Neuron (in vitro differentiated cells): Measurements from ENCODE around the gene PCDHB5.
A peak's percentile ranks its signal among the peaks of the same experiment; 100 is the strongest.
"Not testable (repeated sequence)": the region's sequence is repeated elsewhere in the genome, so short reads cannot be mapped to it uniquely, and the experiment has no call there.

Experiments used
- H2AFZ ChIP-seq: one replicate; pipeline ENCODE4 v1.6.1; 2013; ENCODE audit warnings: low read depth, mild to moderate bottlenecking, inconsistent platforms, low read length, moderate library complexity
- H3K27me3 ChIP-seq: one replicate; pipeline ENCODE4 v1.6.1; 2013; ENCODE audit warnings: low read length; ENCODE audit not compliant: insufficient read depth
- H3K36me3 ChIP-seq: one replicate; pipeline ENCODE4 v1.6.1; 2013; ENCODE audit warnings: low read length; ENCODE audit not compliant: insufficient read depth
- H3K4me1 ChIP-seq: one replicate; pipeline ENCODE4 v1.6.1; 2013; ENCODE audit warnings: low read length; ENCODE audit not compliant: insufficient read depth
- H3K4me3 ChIP-seq: 2 replicates; pipeline ENCODE4 v1.5.1; 2013; ENCODE audit warnings: mild to moderate bottlenecking, low read length, moderate library complexity
- H3K9me3 ChIP-seq: one replicate; pipeline ENCODE4 v1.6.1; 2013; ENCODE audit warnings: low read length

The PCDHB5 gene

DNA sequence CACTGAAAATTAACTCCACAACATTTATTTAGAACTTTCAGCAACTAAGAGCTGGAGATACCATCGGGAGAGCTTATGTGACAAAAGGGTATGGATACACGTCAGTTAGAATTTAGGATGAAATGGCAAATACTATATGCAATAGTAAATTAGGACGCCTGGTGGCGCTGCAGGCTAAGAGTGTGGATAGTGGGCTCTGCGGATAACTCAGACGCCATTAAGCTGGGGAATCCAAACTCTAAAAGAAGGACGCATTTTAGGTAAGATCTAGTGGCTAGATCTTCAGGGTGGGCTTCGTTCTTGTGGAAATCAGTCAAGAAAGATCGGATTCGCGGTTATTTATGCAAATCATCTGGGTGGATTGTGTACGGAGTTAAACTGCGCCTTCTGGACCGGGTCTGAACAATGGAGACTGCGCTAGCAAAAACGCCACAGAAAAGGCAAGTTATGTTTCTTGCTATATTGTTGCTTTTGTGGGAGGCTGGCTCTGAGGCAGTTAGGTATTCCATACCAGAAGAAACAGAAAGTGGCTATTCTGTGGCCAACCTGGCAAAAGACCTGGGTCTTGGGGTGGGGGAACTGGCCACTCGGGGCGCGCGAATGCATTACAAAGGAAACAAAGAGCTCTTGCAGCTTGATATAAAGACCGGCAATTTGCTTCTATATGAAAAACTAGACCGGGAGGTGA lies at the start of gene PCDHB5:
Gene PCDHB5, plus strand, starts transcription at position 177 of the 688 bp plus-strand sequence. Its CDS starts 229 bp downstream, at position 406.
- peak within 1 kb of the TSS; percentile 40 for H3K4me3 ChIP-seq
- H2AFZ ChIP-seq: no peak within 1 kb of the TSS
- no peaks in the 10 kb centered on the region for H3K4me1 ChIP-seq
- peaks cover 3% of the 10 kb centered on the region for H3K36me3 ChIP-seq
- no peaks in the 10 kb centered on the region for H3K27me3 ChIP-seq
- H3K9me3 ChIP-seq: peaks cover 14% of the 10 kb centered on the region

- Histone ChIP-seq H3K27me3 (no peaks in the 10 kb centered on the region), H3K36me3 (peaks cover 25% of the 10 kb centered on the region), H3K4me1 (peaks cover 3% of the 10 kb centered on the region), H3K9me3 (peaks cover 24% of the 10 kb centered on the region), H3K4me3 (peak within 1 kb of the TSS; percentile 68), H2AFZ (peak within 1 kb of the TSS; percentile 87)
Measured at GRCh38 chr5:141094481-141095262, 40.3 kb upstream of the PCDHB5 start, which contains the start of gene PCDHB2. Gene PCDHB2, plus strand, starts transcription at chr5:141094615. Its CDS starts 176 bp downstream, at chr5:141094791.

GRCh38 chr5:141095263-141095641 lies 39.8 kb upstream of the PCDHB5 start:
- peaks cover 28% of the 10 kb centered on the region for H3K9me3 ChIP-seq
- peak overlapping the region; percentile 68 for H3K4me3 ChIP-seq
- H3K4me1 ChIP-seq: peaks cover 3% of the 10 kb centered on the region
- H2AFZ ChIP-seq: peak overlapping the region; percentile 87
- H3K27me3 ChIP-seq: no peaks in the 10 kb centered on the region
- peaks cover 29% of the 10 kb centered on the region for H3K36me3 ChIP-seq

DNA sequence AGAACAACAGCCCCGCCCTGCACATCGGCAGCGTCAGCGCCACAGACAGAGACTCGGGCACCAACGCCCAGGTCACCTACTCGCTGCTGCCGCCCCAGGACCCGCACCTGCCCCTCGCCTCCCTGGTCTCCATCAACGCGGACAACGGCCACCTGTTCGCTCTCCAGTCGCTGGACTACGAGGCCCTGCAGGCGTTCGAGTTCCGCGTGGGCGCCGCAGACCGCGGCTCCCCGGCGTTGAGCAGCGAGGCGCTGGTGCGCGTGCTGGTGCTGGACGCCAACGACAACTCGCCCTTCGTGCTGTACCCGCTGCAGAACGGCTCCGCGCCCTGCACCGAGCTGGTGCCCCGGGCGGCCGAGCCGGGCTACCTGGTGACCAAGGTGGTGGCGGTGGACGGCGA lies 38.8 kb upstream of the PCDHB5 start:
- H3K9me3 ChIP-seq: peaks cover 37% of the 10 kb centered on the region
- H3K27me3 ChIP-seq, H3K4me3 ChIP-seq, H3K4me1 ChIP-seq, H2AFZ ChIP-seq: not testable (repeated sequence)
- H3K36me3 ChIP-seq: peaks cover 38% of the 10 kb centered on the region

- H3K4me1 ChIP-seq, H2AFZ ChIP-seq, H3K27me3 ChIP-seq, H3K4me3 ChIP-seq: not testable (repeated sequence)
- Histone ChIP-seq H3K9me3 (peaks cover 41% of the 10 kb centered on the region), H3K36me3 (peaks cover 41% of the 10 kb centered on the region)
Measured at GRCh38 chr5:141096586-141096985, 38.4 kb upstream of the PCDHB5 start.

DNA sequence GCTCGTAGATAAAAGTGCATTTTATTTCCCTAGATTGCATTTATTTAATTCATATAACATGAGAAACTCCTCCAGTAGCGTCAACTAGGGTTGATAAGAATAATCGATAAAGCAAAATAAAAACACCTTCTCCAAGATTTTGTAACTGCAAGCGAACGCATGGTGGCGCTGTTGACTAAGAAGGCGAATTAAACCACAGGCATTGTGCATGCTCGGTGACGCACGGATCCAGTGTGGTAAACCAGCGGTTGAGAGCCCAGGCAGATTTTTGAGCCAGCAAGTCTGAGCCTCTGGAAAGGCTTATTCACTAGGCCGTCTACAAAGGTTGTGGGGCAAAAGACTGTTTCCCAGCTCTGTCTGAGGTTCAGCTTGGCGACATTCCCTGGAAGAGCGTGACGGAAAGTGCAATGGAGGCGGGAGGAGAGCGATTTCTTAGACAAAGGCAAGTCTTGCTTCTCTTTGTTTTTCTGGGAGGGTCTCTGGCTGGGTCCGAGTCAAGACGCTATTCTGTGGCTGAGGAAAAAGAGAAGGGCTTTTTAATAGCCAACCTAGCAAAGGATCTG lies 34.7 kb upstream of the PCDHB5 start, which contains the start of gene PCDHB3:
Gene PCDHB3, plus strand, starts transcription at position 231 of the 563 bp plus-strand sequence. Its CDS starts 177 bp downstream, at position 408.
- peaks cover 43% of the 10 kb centered on the region for H3K9me3 ChIP-seq
- H3K27me3 ChIP-seq: no peaks in the 10 kb centered on the region
- H3K4me3 ChIP-seq: no peak within 1 kb of the TSS
- H3K36me3 ChIP-seq: peaks cover 46% of the 10 kb centered on the region
- H2AFZ ChIP-seq: no peak within 1 kb of the TSS
- no peaks in the 10 kb centered on the region for H3K4me1 ChIP-seq

GRCh38 chr5:141101059-141101458 lies 33.9 kb upstream of the PCDHB5 start:
- peaks cover 42% of the 10 kb centered on the region for H3K36me3 ChIP-seq
- peaks cover 37% of the 10 kb centered on the region for H3K9me3 ChIP-seq
- H3K27me3 ChIP-seq: no peaks in the 10 kb centered on the region
- H3K4me3 ChIP-seq: no peak overlapping the region
- H2AFZ ChIP-seq: no peak overlapping the region
- H3K4me1 ChIP-seq: no peaks in the 10 kb centered on the region

GRCh38 chr5:141102070-141102469 lies 32.9 kb upstream of the PCDHB5 start:
- Histone ChIP-seq H3K9me3 (peaks cover 35% of the 10 kb centered on the region), H3K36me3 (peaks cover 39% of the 10 kb centered on the region)

DNA sequence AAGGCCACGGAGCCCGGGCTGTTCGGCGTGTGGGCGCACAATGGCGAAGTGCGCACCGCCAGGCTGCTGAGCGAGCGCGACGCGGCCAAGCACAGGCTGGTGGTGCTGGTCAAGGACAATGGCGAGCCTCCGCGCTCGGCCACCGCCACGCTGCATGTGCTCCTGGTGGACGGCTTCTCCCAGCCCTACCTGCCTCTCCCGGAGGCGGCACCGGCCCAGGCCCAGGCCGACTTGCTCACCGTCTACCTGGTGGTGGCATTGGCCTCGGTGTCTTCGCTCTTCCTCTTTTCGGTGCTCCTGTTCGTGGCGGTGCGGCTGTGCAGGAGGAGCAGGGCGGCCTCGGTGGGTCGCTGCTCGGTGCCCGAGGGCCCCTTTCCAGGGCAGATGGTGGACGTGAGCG lies 32.5 kb upstream of the PCDHB5 start:
- Histone ChIP-seq H3K9me3 (peaks cover 36% of the 10 kb centered on the region), H3K36me3 (peaks cover 35% of the 10 kb centered on the region)
- not testable (repeated sequence) for H3K4me1 ChIP-seq, H2AFZ ChIP-seq, H3K4me3 ChIP-seq, H3K27me3 ChIP-seq

More at GRCh38 chr5:141102070-141102469, 32.9 kb upstream of the PCDHB5 start:
- H3K4me3 ChIP-seq, H2AFZ ChIP-seq, H3K27me3 ChIP-seq, H3K4me1 ChIP-seq: not testable (repeated sequence)

- H3K4me1 ChIP-seq: no peaks in the 10 kb centered on the region
- no peak overlapping the region for H3K4me3 ChIP-seq
- no peak overlapping the region for H2AFZ ChIP-seq
- H3K27me3 ChIP-seq: no peaks in the 10 kb centered on the region
- H3K9me3 ChIP-seq: peaks cover 20% of the 10 kb centered on the region
- peaks cover 16% of the 10 kb centered on the region for H3K36me3 ChIP-seq
Measured at GRCh38 chr5:141105350-141105749, 29.7 kb upstream of the PCDHB5 start.

GRCh38 chr5:141119250-141119649 lies 15.8 kb upstream of the PCDHB5 start:
- Histone ChIP-seq H3K9me3 (peaks cover 27% of the 10 kb centered on the region), H2AFZ (no peak overlapping the region), H3K4me3 (no peak overlapping the region), H3K27me3 (no peaks in the 10 kb centered on the region), H3K36me3 (peaks cover 9% of the 10 kb centered on the region), H3K4me1 (no peaks in the 10 kb centered on the region)

GRCh38 chr5:141121563-141121962 lies 13.4 kb upstream of the PCDHB5 start, which contains the start of gene PCDHB4:
Gene PCDHB4, plus strand, starts transcription at chr5:141121818. Its CDS starts 181 bp downstream, at chr5:141121999.
- H3K4me3 ChIP-seq: no peak within 1 kb of the TSS
- no peaks in the 10 kb centered on the region for H3K4me1 ChIP-seq
- no peaks in the 10 kb centered on the region for H3K27me3 ChIP-seq
- H2AFZ ChIP-seq: no peak within 1 kb of the TSS
- H3K9me3 ChIP-seq: peaks cover 25% of the 10 kb centered on the region
- H3K36me3 ChIP-seq: peaks cover 9% of the 10 kb centered on the region

GRCh38 chr5:141121985-141122384 lies 13.0 kb upstream of the PCDHB5 start:
- Histone ChIP-seq H3K9me3 (peaks cover 21% of the 10 kb centered on the region), H2AFZ (no peak overlapping the region), H3K4me1 (no peaks in the 10 kb centered on the region), H3K4me3 (no peak overlapping the region), H3K27me3 (no peaks in the 10 kb centered on the region), H3K36me3 (peaks cover 9% of the 10 kb centered on the region)
